ENCODE data around the gene PTCD2. TPM values are rescaled to one million over a fixed set of nuclear protein-coding genes. Genes with fewer than 3 reads are reported as not detected.

PTCD2 gene
- total and polyA plus RNA-seq, 9 of the 15 experiments (the other 6 are each of a cell fraction or from before 2014, with no cell fraction given), result 11.9 to 28.5 (median 18.6) TPM

DNA sequence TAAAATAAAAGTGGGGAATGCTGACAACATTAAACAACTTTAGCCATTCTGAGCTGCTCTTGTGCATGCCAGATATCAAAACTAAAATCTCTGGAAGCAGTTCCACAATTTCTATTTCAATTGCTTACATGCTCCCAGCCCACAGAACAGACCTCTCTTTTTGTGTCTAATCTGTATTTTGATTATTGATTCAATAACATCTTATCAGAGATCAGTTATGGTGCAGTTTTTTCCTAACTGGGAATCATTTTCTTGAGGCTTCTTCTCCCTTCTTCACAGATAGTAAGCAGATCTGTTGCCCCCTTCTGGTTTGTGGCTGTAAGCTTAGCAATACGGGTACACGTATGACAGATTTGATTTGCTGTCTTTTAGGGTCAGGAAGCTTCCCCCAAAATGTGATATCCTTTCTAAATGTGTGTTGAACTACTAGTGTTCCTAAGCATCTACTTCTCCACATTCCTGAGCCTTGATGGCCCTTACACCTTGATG is 39.5 kb upstream of the PTCD2 start (continued):
- TF ChIP-seq, protein P1, sequence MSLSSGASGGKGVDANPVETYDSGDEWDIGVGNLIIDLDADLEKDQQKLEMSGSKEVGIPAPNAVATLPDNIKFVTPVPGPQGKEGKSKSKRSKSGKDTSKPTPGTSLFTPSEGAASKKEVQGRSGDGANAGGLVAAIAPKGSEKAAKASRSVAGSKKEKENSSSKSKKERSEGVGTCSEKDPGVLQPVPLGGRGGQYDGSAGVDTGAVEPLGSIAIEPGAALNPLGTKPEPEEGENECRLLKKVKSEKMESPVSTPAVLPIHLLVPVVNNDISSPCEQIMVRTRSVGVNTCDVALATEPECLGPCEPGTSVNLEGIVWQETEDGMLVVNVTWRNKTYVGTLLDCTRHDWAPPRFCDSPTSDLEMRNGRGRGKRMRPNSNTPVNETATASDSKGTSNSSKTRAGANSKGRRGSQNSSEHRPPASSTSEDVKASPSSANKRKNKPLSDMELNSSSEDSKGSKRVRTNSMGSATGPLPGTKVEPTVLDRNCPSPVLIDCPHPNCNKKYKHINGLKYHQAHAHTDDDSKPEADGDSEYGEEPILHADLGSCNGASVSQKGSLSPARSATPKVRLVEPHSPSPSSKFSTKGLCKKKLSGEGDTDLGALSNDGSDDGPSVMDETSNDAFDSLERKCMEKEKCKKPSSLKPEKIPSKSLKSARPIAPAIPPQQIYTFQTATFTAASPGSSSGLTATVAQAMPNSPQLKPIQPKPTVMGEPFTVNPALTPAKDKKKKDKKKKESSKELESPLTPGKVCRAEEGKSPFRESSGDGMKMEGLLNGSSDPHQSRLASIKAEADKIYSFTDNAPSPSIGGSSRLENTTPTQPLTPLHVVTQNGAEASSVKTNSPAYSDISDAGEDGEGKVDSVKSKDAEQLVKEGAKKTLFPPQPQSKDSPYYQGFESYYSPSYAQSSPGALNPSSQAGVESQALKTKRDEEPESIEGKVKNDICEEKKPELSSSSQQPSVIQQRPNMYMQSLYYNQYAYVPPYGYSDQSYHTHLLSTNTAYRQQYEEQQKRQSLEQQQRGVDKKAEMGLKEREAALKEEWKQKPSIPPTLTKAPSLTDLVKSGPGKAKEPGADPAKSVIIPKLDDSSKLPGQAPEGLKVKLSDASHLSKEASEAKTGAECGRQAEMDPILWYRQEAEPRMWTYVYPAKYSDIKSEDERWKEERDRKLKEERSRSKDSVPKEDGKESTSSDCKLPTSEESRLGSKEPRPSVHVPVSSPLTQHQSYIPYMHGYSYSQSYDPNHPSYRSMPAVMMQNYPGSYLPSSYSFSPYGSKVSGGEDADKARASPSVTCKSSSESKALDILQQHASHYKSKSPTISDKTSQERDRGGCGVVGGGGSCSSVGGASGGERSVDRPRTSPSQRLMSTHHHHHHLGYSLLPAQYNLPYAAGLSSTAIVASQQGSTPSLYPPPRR (CRISPR knock-in tag; IDR thresholded peaks at IDR 0.05; ENCODE audit: borderline replicate concordance), result no peak
- TF ChIP-seq E2F3 (CRISPR knock-in tag; IDR thresholded peaks at IDR 0.05) (no peak), CBFA2T2 (conservative IDR thresholded peaks at IDR 0.05) (no peak), U2AF1 (optimal IDR thresholded peaks at IDR 0.05; ENCODE audit: low read depth, low read length) (no peak), ERF (CRISPR knock-in tag; IDR thresholded peaks at IDR 0.05) (no peak), IRF2 (CRISPR knock-in tag; IDR thresholded peaks at IDR 0.05) (no peak), ZNF76 (CRISPR knock-in tag; IDR thresholded peaks at IDR 0.05; ENCODE audit: borderline replicate concordance) (no peak), FOXJ2 (tag; IDR thresholded peaks at IDR 0.05) (no peak), HIVEP1 (CRISPR knock-in tag; IDR thresholded peaks at IDR 0.05) (peak; percentile 23; the same call in 1 of the 2 replicates), SMC3 (conservative IDR thresholded peaks at IDR 0.05; ENCODE audit: insufficient read depth, low read depth, low read length) (0 out of 2 replicates have a peak, but pooled peaks have one; percentile 10), NFE2 (IDR thresholded peaks at IDR 0.05; ENCODE audit: low read depth) (no peak), LCOR (CRISPR knock-in tag; IDR thresholded peaks at IDR 0.05) (no peak)
- TF ChIP-seq, protein P2, sequence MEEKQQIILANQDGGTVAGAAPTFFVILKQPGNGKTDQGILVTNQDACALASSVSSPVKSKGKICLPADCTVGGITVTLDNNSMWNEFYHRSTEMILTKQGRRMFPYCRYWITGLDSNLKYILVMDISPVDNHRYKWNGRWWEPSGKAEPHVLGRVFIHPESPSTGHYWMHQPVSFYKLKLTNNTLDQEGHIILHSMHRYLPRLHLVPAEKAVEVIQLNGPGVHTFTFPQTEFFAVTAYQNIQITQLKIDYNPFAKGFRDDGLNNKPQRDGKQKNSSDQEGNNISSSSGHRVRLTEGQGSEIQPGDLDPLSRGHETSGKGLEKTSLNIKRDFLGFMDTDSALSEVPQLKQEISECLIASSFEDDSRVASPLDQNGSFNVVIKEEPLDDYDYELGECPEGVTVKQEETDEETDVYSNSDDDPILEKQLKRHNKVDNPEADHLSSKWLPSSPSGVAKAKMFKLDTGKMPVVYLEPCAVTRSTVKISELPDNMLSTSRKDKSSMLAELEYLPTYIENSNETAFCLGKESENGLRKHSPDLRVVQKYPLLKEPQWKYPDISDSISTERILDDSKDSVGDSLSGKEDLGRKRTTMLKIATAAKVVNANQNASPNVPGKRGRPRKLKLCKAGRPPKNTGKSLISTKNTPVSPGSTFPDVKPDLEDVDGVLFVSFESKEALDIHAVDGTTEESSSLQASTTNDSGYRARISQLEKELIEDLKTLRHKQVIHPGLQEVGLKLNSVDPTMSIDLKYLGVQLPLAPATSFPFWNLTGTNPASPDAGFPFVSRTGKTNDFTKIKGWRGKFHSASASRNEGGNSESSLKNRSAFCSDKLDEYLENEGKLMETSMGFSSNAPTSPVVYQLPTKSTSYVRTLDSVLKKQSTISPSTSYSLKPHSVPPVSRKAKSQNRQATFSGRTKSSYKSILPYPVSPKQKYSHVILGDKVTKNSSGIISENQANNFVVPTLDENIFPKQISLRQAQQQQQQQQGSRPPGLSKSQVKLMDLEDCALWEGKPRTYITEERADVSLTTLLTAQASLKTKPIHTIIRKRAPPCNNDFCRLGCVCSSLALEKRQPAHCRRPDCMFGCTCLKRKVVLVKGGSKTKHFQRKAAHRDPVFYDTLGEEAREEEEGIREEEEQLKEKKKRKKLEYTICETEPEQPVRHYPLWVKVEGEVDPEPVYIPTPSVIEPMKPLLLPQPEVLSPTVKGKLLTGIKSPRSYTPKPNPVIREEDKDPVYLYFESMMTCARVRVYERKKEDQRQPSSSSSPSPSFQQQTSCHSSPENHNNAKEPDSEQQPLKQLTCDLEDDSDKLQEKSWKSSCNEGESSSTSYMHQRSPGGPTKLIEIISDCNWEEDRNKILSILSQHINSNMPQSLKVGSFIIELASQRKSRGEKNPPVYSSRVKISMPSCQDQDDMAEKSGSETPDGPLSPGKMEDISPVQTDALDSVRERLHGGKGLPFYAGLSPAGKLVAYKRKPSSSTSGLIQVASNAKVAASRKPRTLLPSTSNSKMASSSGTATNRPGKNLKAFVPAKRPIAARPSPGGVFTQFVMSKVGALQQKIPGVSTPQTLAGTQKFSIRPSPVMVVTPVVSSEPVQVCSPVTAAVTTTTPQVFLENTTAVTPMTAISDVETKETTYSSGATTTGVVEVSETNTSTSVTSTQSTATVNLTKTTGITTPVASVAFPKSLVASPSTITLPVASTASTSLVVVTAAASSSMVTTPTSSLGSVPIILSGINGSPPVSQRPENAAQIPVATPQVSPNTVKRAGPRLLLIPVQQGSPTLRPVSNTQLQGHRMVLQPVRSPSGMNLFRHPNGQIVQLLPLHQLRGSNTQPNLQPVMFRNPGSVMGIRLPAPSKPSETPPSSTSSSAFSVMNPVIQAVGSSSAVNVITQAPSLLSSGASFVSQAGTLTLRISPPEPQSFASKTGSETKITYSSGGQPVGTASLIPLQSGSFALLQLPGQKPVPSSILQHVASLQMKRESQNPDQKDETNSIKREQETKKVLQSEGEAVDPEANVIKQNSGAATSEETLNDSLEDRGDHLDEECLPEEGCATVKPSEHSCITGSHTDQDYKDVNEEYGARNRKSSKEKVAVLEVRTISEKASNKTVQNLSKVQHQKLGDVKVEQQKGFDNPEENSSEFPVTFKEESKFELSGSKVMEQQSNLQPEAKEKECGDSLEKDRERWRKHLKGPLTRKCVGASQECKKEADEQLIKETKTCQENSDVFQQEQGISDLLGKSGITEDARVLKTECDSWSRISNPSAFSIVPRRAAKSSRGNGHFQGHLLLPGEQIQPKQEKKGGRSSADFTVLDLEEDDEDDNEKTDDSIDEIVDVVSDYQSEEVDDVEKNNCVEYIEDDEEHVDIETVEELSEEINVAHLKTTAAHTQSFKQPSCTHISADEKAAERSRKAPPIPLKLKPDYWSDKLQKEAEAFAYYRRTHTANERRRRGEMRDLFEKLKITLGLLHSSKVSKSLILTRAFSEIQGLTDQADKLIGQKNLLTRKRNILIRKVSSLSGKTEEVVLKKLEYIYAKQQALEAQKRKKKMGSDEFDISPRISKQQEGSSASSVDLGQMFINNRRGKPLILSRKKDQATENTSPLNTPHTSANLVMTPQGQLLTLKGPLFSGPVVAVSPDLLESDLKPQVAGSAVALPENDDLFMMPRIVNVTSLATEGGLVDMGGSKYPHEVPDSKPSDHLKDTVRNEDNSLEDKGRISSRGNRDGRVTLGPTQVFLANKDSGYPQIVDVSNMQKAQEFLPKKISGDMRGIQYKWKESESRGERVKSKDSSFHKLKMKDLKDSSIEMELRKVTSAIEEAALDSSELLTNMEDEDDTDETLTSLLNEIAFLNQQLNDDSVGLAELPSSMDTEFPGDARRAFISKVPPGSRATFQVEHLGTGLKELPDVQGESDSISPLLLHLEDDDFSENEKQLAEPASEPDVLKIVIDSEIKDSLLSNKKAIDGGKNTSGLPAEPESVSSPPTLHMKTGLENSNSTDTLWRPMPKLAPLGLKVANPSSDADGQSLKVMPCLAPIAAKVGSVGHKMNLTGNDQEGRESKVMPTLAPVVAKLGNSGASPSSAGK (IDR thresholded peaks at IDR 0.05), result no peak
